ENCODE measurements around the gene RAD51B.

GRCh38 chr14:68552602-68553001 is 733.0 kb downstream of the RAD51B start:
- TF ChIP-seq CTCF (IDR thresholded peaks at IDR 0.05) (no peak), POLR2A (IDR thresholded peaks at IDR 0.05) (no peak), POLR2AphosphoS5 (IDR thresholded peaks at IDR 0.05) (no peak), EP300 (IDR thresholded peaks at IDR 0.05) (no peak)
